Uterus (tissue), 2 donors: ENCODE data around the gene POLE.

Source experiments
- CTCF ChIP-seq, 4 experiments: fragments of 200-600 bp in 2 of 4; fragments of 450-650 bp in 2 of 4; sonication (generic) in 2 of 4; IDR thresholded peaks; one replicate each; pipeline ENCODE4 v1.5.1; 2016 to 2019; ENCODE audit warnings: antibody characterized with exemption in 4 of 4, mild to moderate bottlenecking in 2 of 4, moderate library complexity in 1 of 4
- POLR2A ChIP-seq, 2 donors: fragments of 450-650 bp; IDR thresholded peaks; one replicate each; pipeline ENCODE4 v1.6.1; 2016; ENCODE audit warnings: antibody characterized with exemption in 2 of 2, mild to moderate bottlenecking in 1 of 2, moderate library complexity in 1 of 2

- no peak for TF ChIP-seq CTCF (IDR thresholded peaks at IDR 0.05)
- TF ChIP-seq POLR2A (IDR thresholded peaks at IDR 0.05): no peak
Measured at GRCh38 chr12:132736378-132736777, 49.2 kb upstream of the POLE start.
